Amygdala (tissue), 56 donors: ENCODE measurements around the gene GNB2.
A peak's percentile ranks its signal among the peaks of the same experiment; 100 is the strongest.

Source experiments
- DNase-seq, 56 donors: peaks; one replicate each; lab custom pipeline; 2025; lab: John Stamatoyannopoulos, UW

GNB2 gene

GRCh38 chr7:100673302-100673941 is at the start of gene GNB2:
TSS of gene GNB2 (plus strand) at chr7:100673740. CDS start at chr7:100676266, 2,526 bp downstream.
- peak; percentile 45 to 100 (median 97) for DNase-seq

DNA sequence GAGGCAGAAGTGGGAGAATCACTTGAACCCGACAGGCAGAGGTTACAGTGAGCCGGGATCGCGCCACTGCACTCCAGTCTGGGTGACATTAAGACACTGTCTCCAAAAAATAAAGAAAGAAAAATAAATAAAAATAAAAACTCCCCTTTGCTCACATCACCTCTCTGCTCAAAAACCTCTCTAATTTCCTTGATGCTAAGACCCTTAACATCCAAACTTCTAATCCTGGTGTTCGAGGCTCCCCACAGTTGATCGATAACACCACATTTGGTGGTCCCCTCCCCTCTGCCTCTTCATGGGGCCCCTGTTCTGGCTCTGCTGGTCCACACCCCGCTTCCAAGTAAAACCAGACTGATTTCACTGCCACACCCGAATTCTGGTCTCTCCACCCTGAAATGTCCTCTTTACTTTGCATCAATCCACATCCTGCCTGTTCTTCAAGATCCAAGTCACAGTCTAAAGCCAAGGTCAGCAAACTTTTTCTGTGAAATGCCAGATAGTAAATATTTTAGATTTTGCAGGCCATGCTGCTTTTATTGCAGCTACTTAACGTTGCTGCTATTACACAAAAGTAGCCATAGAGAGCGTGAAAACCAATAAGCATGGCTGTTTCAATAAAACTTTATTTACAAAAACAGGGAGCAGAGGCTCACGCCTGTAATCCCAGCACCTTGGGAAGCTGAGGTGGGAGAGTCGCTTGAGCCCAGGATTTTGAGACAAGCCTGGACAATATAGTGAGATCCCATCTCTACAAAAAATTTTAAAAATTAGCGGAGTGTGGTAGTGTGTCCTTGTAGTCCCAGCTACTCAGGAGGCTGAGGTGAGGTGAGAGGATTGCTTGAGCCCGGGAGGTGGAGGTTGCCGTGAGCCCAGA is 49.4 kb upstream of the GNB2 start:
- no peak for DNase-seq

DNA sequence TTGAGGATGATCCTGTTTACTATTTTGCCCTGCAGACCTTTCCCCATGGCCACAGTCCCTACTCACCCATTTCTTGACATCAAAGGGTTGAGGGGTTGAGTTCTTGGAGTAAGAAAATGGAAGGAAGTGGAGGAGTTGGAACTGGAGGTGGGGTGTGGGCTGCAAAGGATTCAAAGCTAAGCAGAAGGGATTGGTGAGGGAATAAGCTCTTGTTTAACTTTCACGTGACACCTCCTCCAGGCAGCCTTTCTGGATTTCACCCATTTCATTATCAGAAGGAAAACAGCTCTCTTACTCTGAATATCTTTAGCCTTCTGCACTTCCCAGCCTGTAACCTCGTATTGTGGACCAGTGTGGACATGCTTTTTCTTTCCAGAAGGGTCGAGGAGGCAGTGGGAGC is 47.5 kb upstream of the GNB2 start:
- no peak for DNase-seq

DNA sequence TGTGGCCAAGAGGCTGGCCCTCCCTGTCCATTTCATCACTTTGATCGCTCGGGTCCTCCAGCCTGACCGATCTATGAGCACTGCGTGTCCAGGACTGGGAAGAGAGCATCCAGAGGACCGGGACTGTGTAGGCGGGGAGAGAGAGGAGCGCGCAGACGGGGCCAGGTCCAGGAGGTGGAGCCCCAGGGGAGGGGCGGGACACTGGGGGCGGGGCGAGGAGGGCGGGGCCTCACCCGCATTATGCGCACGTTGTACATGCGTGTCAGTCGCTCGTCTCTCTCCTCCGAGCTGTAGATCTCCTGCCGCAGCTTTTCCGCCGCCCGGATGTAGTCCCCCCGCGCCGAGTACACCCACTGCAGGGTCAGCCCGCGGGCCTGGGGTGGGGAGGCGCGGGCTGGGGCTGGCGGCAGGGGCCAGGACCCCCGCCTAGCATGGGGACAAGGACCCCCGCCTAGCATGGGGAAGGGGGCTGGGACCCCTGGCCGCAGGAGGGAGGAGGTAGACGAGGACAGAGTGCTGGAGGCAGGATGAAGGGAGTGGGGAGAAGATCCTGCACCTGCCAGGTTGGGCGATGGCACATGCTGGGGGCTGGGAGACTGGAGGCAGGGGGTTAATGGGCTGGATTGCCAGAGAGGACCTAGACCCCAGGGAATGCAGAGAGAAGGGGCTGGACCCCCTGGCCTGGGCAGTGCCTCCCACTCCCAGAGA is 46.9 kb upstream of the GNB2 start:
- peak in 44 of 56 donors; percentile 5 to 72 (median 45) for DNase-seq

- DNase-seq = no peak
Measured at GRCh38 chr7:100627238-100627549, 46.3 kb upstream of the GNB2 start.

- no peak for DNase-seq
Measured at GRCh38 chr7:100629117-100629716, 44.3 kb upstream of the GNB2 start.

DNA sequence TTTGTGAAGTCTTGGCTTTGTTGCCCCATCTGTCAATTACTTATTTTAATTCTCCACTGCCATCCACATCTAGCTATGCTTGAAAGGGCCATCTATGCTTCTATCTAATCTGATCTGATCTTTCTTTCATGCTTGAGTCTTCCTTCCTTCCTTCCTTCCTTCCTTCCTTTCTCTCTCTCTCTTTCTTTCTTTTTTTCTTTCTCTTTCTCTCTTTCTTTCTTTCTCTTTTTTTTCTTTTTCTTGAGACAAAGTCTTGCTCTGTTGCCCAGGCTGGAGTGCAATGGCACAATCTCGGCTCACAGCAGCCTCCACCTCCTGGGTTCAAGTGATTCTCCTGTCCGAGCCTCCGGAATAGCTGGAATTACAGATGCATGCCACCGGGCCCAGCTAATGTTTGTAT is 43.5 kb upstream of the GNB2 start:
- DNase-seq = no peak

- peak in 19 of 56 donors; percentile 3 to 46 (median 13) for DNase-seq
Measured at GRCh38 chr7:100632951-100633717, 40.4 kb upstream of the GNB2 start.

DNA sequence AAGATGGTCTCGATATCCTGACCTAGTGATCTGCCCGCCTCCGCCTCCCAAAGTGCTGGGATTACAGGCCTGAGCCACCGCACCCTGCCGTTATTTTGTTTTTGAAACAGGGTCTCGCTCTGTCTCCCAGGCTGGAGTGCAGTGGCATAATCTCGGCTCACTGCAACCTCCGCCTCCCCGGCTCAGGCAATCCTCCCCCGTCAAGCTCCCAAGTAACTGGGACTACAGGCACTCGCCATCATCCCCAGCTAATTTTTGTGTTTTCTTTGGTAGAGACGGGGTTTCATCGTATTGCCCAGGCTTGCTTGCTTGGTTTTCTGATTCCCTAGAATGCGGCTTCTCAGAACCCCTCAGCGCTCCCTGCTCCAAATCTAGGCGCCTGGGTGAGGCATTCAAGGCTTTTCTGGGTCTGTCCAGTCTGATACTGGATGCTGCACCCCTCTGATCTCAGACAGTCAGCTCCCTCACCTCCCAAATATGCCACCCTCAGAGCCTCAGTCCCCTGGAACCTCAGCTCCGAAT is 33.5 kb upstream of the GNB2 start:
- no peak for DNase-seq

- no peak for DNase-seq
Measured at GRCh38 chr7:100640517-100641440, 32.8 kb upstream of the GNB2 start.

DNA sequence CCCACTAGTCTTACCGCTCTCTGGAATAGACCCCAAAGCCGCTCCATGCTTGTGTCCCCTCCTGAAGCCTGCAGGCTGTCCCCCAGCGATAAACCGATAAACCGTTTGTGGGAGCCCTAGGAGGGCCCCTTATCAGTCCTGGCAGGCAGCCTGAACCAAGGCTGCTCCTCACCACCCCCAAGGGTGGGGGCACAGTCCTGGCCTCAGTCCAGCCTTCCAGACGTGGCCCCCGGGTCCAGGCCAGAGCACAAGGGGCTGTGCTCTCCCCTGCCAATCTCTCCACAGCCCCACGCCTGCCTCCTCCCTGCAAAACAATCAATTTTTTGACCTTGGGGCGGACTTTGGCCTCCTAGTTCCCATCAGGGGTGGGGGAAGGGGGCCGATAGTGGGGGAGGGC is 32.1 kb upstream of the GNB2 start, which contains the start of gene TFR2:
TFR2 (minus strand) TSS at position 90 of the 397 bp plus-strand sequence; CDS start at position 47, 43 bp downstream.
- no peak for DNase-seq

DNA sequence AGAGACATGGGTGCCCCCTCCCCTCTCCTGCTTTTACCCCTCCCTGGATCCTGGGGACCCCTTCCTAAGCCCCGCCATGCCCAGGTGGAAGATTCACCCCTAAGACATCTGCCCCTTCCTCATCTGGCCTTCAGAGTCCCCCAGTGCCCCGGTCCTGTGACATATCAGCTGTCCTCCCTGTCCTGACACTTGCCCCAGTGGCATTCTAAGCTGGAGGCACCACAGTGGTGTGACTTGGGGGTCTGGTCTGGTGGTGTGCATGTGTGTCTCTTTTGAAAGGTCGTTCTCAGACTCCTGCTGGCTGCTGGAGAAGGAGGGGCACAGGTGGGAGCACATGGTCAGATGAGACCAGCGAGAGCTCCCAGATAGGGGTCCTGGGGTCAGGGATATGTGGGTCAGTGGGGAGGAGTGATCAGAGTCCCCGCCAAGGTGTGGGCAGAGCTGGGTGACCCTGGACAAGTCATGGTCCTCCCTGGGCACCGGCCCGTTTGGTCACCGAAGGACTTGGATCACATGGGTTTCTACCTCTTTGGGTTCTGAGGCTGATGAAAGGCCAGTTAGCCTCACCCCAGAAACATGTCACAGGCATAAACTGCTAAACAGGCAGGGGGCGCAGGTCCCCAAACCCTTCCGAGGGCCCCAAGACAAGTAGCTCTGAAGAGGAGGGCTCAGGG is 31.5 kb upstream of the GNB2 start:
- peak in 1 of 56 donors; percentile 10 for DNase-seq

DNA sequence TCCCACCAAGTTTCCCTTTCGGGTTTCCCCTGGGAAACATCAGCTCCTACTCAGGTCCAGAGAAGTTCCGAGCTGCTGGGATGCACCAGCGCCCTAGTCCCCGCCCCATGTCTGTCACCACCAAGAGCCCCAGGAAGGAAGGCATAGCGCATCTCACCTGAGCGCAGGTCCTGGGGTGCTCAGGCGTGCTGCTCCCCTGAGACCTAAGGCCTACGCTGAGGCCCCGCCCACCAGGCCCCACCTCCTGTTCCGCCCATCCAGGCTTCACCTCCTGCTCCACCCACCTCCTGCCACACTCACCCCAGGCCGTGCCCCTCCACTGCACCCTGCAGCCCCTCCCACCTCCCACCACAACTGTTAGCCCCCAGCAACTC is 31.0 kb upstream of the GNB2 start:
- DNase-seq = no peak

GRCh38 chr7:100649826-100650565 is 23.5 kb upstream of the GNB2 start:
- no peak for DNase-seq

GRCh38 chr7:100654908-100655831 is 18.4 kb upstream of the GNB2 start:
- no peak for DNase-seq

- peak in 50 of 56 donors; percentile 13 to 80 (median 50) for DNase-seq
Measured at GRCh38 chr7:100655908-100656674, 17.4 kb upstream of the GNB2 start, which contains the start of gene ACTL6B. TSS of gene ACTL6B (minus strand) at chr7:100656448. CDS start at chr7:100656354, 94 bp downstream.
